Measurements from ENCODE around the gene ABHD10.
A peak's percentile ranks its signal among the peaks of the same experiment; 100 is the strongest.

ABHD10 gene

GRCh38 chr3:112003321-112004080 lies 24.7 kb downstream of the ABHD10 start:
- Histone ChIP-seq H3K36me3 (ENCODE audit: control insufficient read depth in 1 of 2, insufficient read depth in 2 of 2, low read depth in 1 of 2, low read length in 2 of 2) (peaks cover 0 to 16% of the 10 kb centered on the region in 2 experiments), H3K79me1 (replicated peaks; ENCODE audit: low read length, poor library complexity, severe bottlenecking) (peaks cover 15% of the 10 kb centered on the region), H3K27me3 (ENCODE audit: control insufficient read depth in 1 of 2, insufficient read depth in 1 of 2, low read length in 2 of 2) (peaks cover 0 to 9% of the 10 kb centered on the region in 2 experiments), H2BK15ac (ENCODE audit: low read depth, poor library complexity, severe bottlenecking) (peak overlapping the region; percentile 15), H2BK12ac (ENCODE audit: low read length in 2 of 2) (no peak overlapping the region), H3K23ac (ENCODE audit: low read length in 2 of 2) (no peak overlapping the region), H3K9me3 (ENCODE audit: control insufficient read depth, low read length) (no peaks in the 10 kb centered on the region), H2AFZ (ENCODE audit: low read depth, low read length) (no peak overlapping the region), H2BK120ac (ENCODE audit: low read depth, low read length) (no peak overlapping the region), H2AK5ac (ENCODE audit: low read length, severe bottlenecking) (no peak overlapping the region), H4K8ac (ENCODE audit: low read length) (no peak overlapping the region), H2BK5ac (ENCODE audit: low read depth, low read length, poor library complexity, severe bottlenecking) (no peak overlapping the region), H3K4me3 (ENCODE audit: insufficient read depth in 1 of 2, low read depth in 1 of 2, low read length in 2 of 2) (no peak overlapping the region), H3K18ac (ENCODE audit: low read depth in 1 of 2, low read length in 2 of 2) (no peak overlapping the region), H3K4me2 (ENCODE audit: low read length, poor library complexity, severe bottlenecking) (no peak overlapping the region), H3K4ac (ENCODE audit: low read depth in 1 of 2, low read length in 2 of 2) (no peak overlapping the region), H3K27ac (ENCODE audit: low read length, poor library complexity, severe bottlenecking) (no peak overlapping the region), H4K91ac (ENCODE audit: low read length) (peak overlapping the region; percentile 52), H3K9ac (ENCODE audit: low read length) (no peak overlapping the region), H3K14ac (ENCODE audit: low read length in 2 of 2) (no peak overlapping the region), H3K4me1 (ENCODE audit: control insufficient read depth, insufficient read depth, low read depth, low read length) (peaks cover 20% of the 10 kb centered on the region)
- 47% methylated on average over 1 of the region's 4 CpGs for WGBS
- DNase-seq: no peak

- 85% methylated on average over 2 of the region's 2 CpGs for WGBS
- Histone ChIP-seq H3K23ac (ENCODE audit: low read length in 2 of 2) (no peak overlapping the region), H2AFZ (ENCODE audit: low read depth, low read length) (no peak overlapping the region), H3K36me3 (ENCODE audit: control insufficient read depth in 1 of 2, insufficient read depth in 2 of 2, low read depth in 1 of 2, low read length in 2 of 2) (peaks cover 0 to 18% of the 10 kb centered on the region in 2 experiments), H3K14ac (ENCODE audit: low read length in 2 of 2) (no peak overlapping the region), H3K9ac (ENCODE audit: low read length) (no peak overlapping the region), H2BK12ac (ENCODE audit: low read length in 2 of 2) (no peak overlapping the region), H2BK5ac (ENCODE audit: low read depth, low read length, poor library complexity, severe bottlenecking) (no peak overlapping the region), H4K8ac (ENCODE audit: low read length) (no peak overlapping the region), H3K4me2 (ENCODE audit: low read length, poor library complexity, severe bottlenecking) (no peak overlapping the region), H3K4me3 (ENCODE audit: insufficient read depth in 1 of 2, low read depth in 1 of 2, low read length in 2 of 2) (no peak overlapping the region), H3K9me3 (ENCODE audit: control insufficient read depth, low read length) (no peaks in the 10 kb centered on the region), H2AK5ac (ENCODE audit: low read length, severe bottlenecking) (no peak overlapping the region), H3K18ac (ENCODE audit: low read depth in 1 of 2, low read length in 2 of 2) (no peak overlapping the region), H2BK15ac (ENCODE audit: low read depth, poor library complexity, severe bottlenecking) (no peak overlapping the region), H3K27me3 (ENCODE audit: control insufficient read depth in 1 of 2, insufficient read depth in 1 of 2, low read length in 2 of 2) (peaks cover 0 to 2% of the 10 kb centered on the region in 2 experiments), H3K27ac (ENCODE audit: low read length, poor library complexity, severe bottlenecking) (no peak overlapping the region), H4K91ac (ENCODE audit: low read length) (no peak overlapping the region), H3K4me1 (ENCODE audit: control insufficient read depth, insufficient read depth, low read depth, low read length) (peaks cover 23% of the 10 kb centered on the region), H2BK120ac (ENCODE audit: low read depth, low read length) (no peak overlapping the region), H3K79me1 (replicated peaks; ENCODE audit: low read length, poor library complexity, severe bottlenecking) (peaks cover 15% of the 10 kb centered on the region), H3K4ac (ENCODE audit: low read depth in 1 of 2, low read length in 2 of 2) (no peak overlapping the region)
- no peak for DNase-seq
Observed at GRCh38 chr3:112004187-112004586, 25.4 kb downstream of the ABHD10 start.

GRCh38 chr3:112004669-112005068 lies 25.8 kb downstream of the ABHD10 start:
- Histone ChIP-seq H3K18ac (ENCODE audit: low read depth in 1 of 2, low read length in 2 of 2) (no peak overlapping the region), H2BK120ac (ENCODE audit: low read depth, low read length) (no peak overlapping the region), H3K4me3 (ENCODE audit: insufficient read depth in 1 of 2, low read depth in 1 of 2, low read length in 2 of 2) (no peak overlapping the region), H2BK12ac (ENCODE audit: low read length in 2 of 2) (no peak overlapping the region), H4K8ac (ENCODE audit: low read length) (no peak overlapping the region), H4K91ac (ENCODE audit: low read length) (no peak overlapping the region), H3K27me3 (ENCODE audit: control insufficient read depth in 1 of 2, insufficient read depth in 1 of 2, low read length in 2 of 2) (no peaks in the 10 kb centered on the region), H3K9ac (ENCODE audit: low read length) (no peak overlapping the region), H3K36me3 (ENCODE audit: control insufficient read depth in 1 of 2, insufficient read depth in 2 of 2, low read depth in 1 of 2, low read length in 2 of 2) (peaks cover 0 to 21% of the 10 kb centered on the region in 2 experiments), H3K23ac (ENCODE audit: low read length in 2 of 2) (no peak overlapping the region), H3K79me1 (replicated peaks; ENCODE audit: low read length, poor library complexity, severe bottlenecking) (peaks cover 15% of the 10 kb centered on the region), H3K27ac (ENCODE audit: low read length, poor library complexity, severe bottlenecking) (no peak overlapping the region), H3K4me1 (ENCODE audit: control insufficient read depth, insufficient read depth, low read depth, low read length) (peaks cover 25% of the 10 kb centered on the region), H3K4ac (ENCODE audit: low read depth in 1 of 2, low read length in 2 of 2) (no peak overlapping the region), H3K4me2 (ENCODE audit: low read length, poor library complexity, severe bottlenecking) (no peak overlapping the region), H2AFZ (ENCODE audit: low read depth, low read length) (no peak overlapping the region), H3K14ac (ENCODE audit: low read length in 2 of 2) (no peak overlapping the region), H2AK5ac (ENCODE audit: low read length, severe bottlenecking) (no peak overlapping the region), H2BK15ac (ENCODE audit: low read depth, poor library complexity, severe bottlenecking) (no peak overlapping the region), H2BK5ac (ENCODE audit: low read depth, low read length, poor library complexity, severe bottlenecking) (no peak overlapping the region), H3K9me3 (ENCODE audit: control insufficient read depth, low read length) (no peaks in the 10 kb centered on the region)
- 100% methylated on average over 2 of the region's 2 CpGs for WGBS
- no peak for DNase-seq

GRCh38 chr3:112005091-112005672 lies 26.4 kb downstream of the ABHD10 start:
- no peak overlapping the region for H3K4me2 ChIP-seq (ENCODE audit: low read length, poor library complexity, severe bottlenecking)
- H4K8ac ChIP-seq (ENCODE audit: low read length): no peak overlapping the region
- peaks cover 0 to 21% of the 10 kb centered on the region in 2 experiments for H3K36me3 ChIP-seq (ENCODE audit: control insufficient read depth in 1 of 2, insufficient read depth in 2 of 2, low read depth in 1 of 2, low read length in 2 of 2)
- H3K4ac ChIP-seq (ENCODE audit: low read depth in 1 of 2, low read length in 2 of 2): no peak overlapping the region
- H3K4me3 ChIP-seq (ENCODE audit: insufficient read depth in 1 of 2, low read depth in 1 of 2, low read length in 2 of 2): no peak overlapping the region
- no peak overlapping the region for H3K14ac ChIP-seq (ENCODE audit: low read length in 2 of 2)
- H3K23ac ChIP-seq (ENCODE audit: low read length in 2 of 2): no peak overlapping the region
- no peak overlapping the region for H2AK5ac ChIP-seq (ENCODE audit: low read length, severe bottlenecking)
- no peak overlapping the region for H2BK15ac ChIP-seq (ENCODE audit: low read depth, poor library complexity, severe bottlenecking)
- H2BK12ac ChIP-seq (ENCODE audit: low read length in 2 of 2): no peak overlapping the region
- no peak overlapping the region for H3K9ac ChIP-seq (ENCODE audit: low read length)
- WGBS: 90% methylated on average over 3 of the region's 4 CpGs
- DNase-seq: no peak
- no peak overlapping the region for H3K27ac ChIP-seq (ENCODE audit: low read length, poor library complexity, severe bottlenecking)
- H3K4me1 ChIP-seq (ENCODE audit: control insufficient read depth, insufficient read depth, low read depth, low read length): peaks cover 25% of the 10 kb centered on the region
- H3K18ac ChIP-seq (ENCODE audit: low read depth in 1 of 2, low read length in 2 of 2): no peak overlapping the region
- no peak overlapping the region for H2AFZ ChIP-seq (ENCODE audit: low read depth, low read length)
- peaks cover 15% of the 10 kb centered on the region for H3K79me1 ChIP-seq (replicated peaks; ENCODE audit: low read length, poor library complexity, severe bottlenecking)
- H3K27me3 ChIP-seq (ENCODE audit: control insufficient read depth in 1 of 2, insufficient read depth in 1 of 2, low read length in 2 of 2): no peaks in the 10 kb centered on the region
- no peaks in the 10 kb centered on the region for H3K9me3 ChIP-seq (ENCODE audit: control insufficient read depth, low read length)
- no peak overlapping the region for H4K91ac ChIP-seq (ENCODE audit: low read length)
- no peak overlapping the region for H2BK120ac ChIP-seq (ENCODE audit: low read depth, low read length)
- H2BK5ac ChIP-seq (ENCODE audit: low read depth, low read length, poor library complexity, severe bottlenecking): no peak overlapping the region

Data from mesenchymal stem cell (in vitro differentiated cells and primary cell).